GM21528 (cell line): Measurements from ENCODE around the gene ICAM1.
"Not testable (repeated sequence)": the region's sequence is repeated elsewhere in the genome, so short reads cannot be mapped to it uniquely, and the experiment has no call there.

ENCODE experiments used
- ATAC-seq: cut with Tn5 transposase; IDR thresholded peaks from one replicate; pipeline ENCODE4 v1.9.1; 2021; ENCODE audit warnings: mild to moderate bottlenecking, moderate library complexity; ENCODE audit not compliant: unreplicated experiment, low FRiP score

ICAM1 gene

DNA sequence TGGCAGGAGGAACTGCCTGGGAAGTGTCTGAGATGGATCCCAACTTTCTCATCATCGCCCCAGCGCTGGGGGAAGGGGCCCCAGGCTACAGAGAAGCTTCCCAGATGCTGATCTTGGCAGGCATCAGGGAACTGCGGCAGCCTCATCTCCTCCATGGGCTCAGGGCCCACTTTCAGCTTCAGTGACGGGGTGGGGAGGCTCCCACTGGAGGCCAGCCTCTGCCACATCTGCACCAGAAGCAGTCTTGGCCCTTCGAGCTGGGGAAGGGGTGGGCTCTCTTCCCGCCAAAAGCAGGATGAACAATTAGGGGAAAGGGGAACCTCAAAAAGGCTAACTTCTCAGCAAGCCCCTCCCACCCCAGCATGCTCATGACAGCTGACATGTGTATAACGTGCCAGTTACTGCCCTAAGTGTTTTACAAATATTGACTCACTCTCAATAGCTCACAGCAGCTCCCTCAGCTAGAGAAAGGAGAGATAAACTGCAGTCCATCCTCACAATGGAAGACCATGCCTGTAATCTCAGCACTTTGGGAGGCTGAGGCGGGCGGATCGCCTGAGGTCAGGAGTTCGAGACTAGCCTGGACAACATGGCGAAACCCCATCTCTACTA is 32.6 kb upstream of the ICAM1 start:
- no peak for ATAC-seq

DNA sequence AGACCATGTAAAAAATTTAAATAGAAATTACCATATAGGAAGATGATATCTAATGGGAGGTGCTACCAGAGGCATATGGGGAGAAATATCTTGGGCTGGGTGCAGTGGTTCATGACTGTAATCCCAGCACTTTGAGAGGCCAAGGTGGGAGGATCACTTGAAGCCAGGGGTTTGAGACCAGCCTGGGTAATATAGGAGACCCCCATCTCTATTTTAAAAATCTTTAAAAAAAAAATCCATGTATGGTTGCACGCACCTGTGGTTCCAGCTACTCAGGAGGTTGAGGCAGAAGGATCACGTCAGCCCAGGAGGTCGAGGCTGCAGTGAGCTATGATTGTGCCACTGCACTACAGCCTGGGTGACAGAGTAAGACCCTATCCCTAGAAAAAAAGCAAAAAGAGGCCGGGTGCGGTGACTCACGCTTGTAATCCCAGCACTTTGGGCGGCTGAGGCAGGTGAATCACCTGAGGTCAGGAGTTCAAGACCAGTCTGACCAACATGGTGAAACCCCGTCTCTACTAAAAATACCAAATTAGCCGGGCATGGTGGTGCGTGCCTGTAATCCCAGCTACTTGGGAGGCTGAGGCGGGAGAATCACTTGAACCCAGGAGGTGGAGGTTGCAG is 29.0 kb upstream of the ICAM1 start:
- not testable (repeated sequence) for ATAC-seq

DNA sequence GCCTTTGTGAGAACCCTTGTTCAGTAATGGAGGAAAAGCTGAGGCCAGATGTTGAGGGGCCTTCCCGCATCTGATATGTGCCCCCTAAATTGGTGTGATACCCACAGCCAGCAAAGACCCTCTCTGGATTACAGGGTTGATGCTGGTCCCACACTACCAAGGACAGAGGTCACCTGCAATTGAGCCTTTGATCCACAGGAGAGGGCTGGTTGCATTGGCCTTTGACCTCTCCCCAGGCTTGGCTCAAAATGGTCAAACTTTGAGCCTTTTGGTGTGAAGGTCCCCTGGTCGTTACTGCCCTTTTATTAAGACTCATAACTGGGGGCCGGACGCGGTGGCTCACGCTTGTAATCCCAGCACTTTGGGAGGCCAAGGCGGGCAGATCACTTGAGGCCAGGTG is 27.3 kb upstream of the ICAM1 start:
- no peak for ATAC-seq

DNA sequence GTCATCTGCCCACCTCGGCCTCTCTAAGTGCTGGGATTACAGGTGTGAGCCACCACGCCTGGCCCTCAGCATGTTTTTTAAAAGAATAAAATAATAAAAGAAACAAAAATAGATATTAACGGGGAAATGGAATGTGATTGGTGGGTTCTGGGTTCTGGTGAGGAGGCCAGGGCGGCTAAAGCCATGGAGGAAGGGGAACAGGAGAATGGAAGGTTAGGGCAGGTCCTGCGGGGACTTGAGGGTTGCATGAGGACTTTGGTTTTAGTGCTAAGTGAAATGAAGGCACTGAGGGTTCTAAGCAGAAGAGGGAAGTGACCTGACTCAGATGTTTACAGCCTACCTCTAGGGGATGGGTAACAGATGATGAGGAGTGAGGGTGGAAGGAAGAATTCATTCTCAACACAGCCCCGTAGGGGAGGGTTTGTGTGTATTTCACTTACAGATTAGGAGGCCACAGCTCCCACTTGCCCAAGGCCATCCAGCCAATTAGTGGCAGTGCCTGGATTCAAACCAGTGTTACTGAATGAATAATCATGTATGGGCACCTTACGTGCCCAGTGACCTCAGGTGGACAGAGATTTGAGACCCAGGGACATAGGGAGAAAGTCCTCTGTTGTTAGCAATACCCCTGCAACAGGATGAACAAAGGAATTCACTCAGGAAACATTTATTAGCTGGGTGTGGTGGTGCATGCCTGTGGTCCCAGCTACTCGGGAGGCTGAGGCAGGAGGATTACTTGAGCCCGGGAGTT is 25.6 kb upstream of the ICAM1 start:
- no peak for ATAC-seq

DNA sequence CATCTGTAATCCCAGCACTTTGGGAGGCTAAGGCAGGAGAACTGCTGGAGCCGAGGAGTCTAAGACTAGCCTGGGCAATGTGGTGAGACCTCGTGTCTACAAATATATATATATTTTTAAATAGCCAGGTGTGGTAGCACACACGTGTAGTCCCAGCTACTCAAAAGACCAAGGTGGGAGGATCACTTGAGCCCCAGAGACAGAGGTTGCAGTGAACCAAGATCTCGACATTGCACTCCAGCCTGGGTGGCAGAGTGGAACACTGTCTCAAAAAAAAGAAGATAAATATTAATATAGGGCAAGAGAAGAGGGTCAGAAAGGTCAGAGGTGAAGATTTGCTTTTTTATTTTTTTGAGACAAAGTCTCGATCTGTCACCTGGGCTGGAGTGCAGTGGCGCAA is 24.4 kb upstream of the ICAM1 start:
- ATAC-seq = no peak

DNA sequence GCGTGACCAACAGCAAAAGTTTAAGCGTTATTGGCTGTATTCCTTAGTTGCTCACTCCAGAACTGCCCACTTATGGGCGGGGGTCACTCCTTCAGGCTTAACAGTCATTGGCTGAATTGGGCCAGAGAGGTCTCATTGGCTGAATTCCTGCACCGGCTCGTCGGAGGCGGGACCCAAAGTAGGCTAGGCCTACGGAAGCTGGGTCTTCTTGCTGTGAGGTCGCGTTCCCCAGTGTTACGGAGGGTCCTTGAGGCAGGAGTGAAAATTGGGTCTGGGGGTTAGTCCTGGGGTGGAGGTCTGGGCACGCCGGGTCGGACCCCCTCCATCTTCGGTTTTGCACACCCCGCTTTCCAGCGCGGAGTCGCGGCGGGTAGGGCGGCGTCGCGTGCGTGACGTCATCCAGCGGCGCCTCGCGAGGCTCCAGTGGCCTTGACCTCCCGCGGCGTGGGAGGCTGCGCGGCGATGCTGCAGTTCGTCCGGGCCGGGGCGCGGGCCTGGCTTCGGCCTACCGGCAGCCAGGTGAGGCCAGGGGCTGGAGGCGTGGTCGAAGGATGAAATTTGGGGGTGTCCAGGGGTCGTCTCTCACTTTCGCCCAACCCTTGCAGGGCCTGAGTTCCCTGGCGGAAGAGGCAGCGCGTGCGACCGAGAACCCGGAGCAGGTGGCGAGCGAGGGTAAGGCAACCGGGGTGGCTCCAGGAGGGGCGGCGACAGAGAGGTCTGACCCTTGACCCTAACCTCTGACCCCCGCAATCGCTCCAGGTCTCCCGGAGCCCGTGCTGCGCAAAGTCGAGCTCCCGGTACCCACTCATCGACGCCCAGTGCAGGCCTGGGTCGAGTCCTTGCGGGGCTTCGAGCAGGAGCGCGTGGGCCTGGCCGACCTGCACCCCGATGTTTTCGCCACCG is 18.9 kb upstream of the ICAM1 start, which contains the start of gene MRPL4:
MRPL4 (plus strand) TSS at position 423 of the 903 bp plus-strand sequence; CDS start at position 463, 40 bp downstream.
- peak; percentile 83 for ATAC-seq

DNA sequence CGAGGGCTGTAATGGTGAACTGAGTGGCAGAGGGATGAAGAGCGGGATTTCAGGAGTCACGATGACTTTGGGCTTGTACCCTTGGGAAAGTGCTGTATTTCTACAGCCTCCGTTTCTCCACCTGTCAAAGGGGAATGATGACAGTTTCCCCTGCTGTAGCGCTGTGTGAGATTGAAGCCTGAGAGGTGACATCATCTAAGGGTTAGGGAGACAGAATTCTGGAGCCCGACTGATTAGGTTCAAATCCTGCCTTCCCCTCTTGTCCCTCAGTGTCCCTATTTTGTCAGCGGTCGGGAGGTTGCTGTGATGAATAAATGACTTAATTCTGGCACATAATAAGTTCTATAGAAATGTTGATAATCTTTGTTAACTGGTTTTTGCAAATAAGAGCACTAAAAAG is 18.2 kb upstream of the ICAM1 start:
- ATAC-seq = no peak

DNA sequence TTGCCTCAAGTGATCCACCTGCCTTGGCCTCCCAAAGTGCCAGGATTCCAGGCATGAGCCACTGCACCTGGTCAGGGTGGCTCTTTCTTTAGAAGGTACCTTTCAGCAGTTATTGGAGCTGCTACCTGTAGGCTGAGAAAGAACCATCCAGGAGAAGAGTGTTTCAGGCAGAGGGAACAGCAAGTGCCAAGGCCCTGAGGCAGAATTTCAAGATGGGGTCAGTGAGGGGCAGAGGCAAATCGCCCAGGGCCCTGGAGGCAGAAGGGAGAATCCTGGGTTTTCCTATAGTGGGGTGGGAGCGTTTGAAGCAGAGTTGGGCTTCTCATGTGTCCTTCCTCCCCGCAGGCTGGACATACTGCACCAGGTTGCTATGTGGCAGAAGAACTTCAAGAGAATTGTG is 16.7 kb upstream of the ICAM1 start:
- ATAC-seq = no peak

DNA sequence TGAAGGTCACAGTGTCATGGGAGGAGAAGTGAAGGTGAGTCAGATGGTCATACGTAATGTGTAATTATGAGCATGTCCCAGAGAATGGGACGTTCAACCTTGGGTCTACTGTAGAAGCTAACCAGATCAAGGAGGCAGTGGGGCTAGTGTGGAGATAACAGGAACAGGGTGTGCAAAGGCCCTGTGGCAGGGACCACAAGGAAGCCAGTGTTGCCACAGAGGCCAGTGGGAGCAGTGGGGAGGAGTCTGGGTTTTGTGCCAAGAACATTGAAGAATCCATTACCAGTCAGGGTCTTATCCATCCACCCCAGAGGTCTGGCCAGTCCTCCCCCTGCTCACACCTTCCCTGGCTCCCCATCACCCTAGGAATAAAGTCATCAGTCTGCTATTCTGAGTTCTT is 15.6 kb upstream of the ICAM1 start:
- no peak for ATAC-seq

DNA sequence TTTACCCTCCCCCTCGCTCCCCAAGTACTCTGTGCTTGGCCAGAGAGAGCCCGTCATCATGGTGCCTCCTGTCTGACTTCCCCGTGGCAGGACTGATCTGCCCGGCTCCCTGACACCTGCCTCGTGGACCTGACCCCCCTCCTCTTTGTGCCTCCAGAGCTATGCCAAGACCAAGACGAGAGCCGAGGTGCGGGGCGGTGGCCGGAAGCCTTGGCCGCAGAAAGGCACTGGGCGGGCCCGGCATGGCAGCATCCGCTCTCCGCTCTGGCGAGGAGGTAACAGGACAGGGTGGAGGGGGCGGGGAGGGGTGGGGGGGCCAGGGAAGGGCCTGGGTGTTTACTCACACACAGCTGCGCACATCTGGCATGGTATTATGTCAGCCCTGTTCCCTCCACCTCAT is 14.4 kb upstream of the ICAM1 start:
- no peak for ATAC-seq

DNA sequence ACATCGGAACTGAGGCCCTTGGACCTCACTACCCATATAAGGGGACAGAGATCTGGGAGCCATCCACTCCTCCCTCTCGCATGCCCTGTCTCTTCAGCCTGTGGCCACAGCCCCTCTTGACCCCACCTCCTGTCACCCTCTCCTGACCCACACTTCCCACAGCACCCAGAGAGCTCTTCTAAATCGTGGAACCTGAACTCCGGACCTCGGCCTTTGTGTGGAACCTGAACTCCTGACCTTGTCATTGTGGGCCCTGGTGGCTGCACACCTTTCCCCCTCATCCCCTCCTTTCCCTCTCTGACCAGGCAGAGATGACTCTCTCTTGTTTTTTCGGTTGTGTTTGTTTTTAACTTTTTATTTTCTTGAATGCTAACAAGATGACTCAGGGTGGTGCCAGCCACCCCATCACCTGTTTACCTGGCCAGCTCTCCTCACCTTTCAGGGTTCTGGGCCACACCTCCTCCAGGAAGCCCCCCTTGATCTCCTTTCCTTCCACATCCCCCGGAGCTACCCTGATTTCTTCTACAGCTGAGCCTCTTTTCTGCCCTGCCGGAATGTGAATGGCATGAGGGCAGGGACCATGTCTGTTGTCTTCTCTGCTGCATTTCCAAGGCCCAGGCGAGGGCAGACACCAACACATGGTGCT is 13.8 kb upstream of the ICAM1 start:
- ATAC-seq = no peak

DNA sequence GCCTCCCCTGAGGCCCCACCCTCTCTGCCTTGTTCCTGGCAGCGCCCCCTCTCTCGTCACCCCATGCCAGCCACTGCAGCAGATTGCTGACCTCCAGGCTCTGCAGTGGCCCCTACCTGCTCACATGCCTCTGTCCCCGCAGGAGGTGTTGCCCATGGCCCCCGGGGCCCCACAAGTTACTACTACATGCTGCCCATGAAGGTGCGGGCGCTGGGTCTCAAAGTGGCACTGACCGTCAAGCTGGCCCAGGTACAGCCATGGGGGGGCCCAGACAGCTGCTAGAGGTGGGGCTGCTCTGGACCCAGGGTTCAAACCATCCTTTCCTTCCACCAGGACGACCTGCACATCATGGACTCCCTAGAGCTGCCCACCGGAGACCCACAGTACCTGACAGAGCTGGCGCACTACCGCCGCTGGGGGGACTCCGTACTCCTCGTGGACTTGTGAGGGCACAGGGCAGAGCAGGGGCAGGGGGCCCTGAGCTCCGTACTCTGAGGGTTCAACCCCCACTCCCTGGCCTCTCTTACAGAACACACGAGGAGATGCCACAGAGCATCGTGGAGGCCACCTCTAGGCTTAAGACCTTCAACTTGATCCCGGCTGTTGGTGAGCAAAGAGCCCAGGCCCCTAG is 12.7 kb upstream of the ICAM1 start:
- no peak for ATAC-seq

DNA sequence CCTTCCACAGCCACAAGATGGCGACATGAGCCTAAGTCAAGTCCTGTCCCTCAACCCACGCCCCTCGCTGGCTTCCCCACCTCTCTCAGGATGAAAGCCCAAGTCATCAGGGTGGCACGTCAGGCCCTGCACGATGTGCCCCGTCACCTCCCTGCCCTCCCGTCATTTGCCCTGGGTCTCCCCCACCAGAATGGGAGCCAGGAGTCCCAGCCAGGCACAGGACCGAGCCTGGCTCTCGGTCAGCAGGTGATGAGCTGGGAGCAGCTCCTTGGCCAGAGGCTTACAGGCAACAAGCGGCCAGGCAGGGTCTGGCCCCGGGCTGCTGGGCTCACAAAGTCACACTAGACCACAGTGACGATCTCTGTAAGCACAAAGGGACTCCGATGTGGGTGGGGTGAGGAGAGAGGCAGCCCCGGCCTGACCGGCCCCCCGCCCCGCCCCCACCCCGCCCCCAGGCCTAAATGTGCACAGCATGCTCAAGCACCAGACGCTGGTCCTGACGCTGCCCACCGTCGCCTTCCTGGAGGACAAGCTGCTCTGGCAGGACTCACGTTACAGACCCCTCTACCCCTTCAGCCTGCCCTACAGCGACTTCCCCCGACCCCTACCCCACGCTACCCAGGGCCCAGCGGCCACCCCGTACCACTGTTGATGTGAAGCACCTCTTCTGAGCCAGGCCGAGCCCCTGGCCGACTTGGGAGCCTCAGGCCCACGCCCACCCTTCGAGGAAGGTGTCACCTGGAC is 11.6 kb upstream of the ICAM1 start:
- ATAC-seq = no peak

DNA sequence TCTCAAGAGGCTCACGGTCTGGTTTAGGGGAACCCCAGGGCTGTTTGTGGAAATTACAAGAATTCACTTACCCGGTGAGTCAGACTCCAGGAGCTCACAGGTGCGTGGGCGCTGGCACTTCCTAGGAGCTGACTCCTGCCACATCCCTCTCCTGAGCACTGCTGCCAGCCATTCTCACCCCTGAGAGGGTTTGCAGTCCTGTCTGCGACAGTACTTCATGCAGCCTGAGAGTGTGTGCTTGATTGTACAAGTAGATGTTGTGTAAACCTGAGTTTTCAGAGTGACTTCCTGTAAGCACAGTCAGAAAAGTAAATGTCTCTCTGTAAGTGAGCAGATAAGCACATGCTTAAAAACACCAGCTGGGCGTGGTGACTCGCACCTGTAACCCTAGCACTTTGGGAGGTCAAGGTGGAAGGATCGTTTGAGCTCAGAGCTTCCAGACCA is 10.8 kb upstream of the ICAM1 start:
- no peak for ATAC-seq

DNA sequence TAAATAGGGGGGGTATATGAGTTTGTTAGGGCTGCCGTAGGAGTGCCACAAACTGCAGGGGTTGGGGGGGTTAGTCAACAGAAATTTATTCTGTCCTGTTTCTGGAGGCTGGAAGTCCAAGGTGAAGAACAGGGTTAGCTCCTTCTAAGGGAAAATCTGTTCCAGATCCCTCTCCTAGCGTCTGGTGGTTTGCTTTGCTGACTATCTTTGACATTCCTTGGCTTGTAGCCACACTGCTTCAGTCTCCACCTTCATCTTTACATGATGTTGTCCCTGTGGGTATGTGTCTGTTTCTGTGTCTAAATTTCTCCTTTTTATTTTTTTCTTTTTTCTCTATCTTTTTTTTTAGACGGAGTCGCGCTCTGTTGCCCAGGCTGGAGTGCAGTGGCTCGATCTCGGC is 8.1 kb upstream of the ICAM1 start:
- ATAC-seq = no peak

DNA sequence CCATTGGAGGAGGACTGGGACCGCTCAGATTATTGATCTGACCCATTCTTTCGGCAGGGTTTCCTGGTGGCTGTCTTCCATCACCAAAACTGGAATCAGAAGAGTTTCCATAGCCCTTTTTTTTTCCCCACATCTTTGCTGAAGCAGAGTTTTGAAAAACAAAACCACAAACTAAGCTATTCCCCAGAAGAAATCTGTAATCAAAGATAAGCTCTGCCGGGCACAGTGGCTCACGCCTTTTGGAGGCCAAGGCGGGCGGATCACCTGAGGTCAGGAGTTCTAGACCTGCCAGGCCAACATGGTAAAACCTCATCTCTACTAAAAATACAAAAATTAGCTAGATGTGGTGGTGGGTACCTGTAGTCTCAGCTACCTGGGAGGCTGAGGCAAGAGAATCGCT is 4.2 kb upstream of the ICAM1 start:
- no peak for ATAC-seq

DNA sequence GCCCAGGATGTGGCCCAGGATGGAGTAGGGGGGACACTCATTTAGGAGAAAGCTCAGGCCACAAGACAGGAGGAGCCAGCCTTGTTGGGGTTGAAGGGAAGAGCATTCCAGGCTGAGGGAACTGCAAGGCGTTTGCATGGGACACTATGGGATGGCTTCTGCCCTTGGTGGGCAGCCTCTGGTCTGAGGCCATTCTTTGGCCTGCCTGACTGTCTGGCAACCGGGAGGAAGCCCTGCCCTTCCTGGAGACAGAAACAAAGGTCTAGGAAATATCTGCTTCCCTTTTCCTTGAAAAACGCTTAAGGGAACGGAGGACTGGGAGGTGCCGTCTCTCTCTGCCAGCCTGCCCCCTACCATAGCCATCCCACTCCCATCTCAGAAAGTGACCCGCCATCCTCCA is 2.8 kb upstream of the ICAM1 start:
- no peak for ATAC-seq

DNA sequence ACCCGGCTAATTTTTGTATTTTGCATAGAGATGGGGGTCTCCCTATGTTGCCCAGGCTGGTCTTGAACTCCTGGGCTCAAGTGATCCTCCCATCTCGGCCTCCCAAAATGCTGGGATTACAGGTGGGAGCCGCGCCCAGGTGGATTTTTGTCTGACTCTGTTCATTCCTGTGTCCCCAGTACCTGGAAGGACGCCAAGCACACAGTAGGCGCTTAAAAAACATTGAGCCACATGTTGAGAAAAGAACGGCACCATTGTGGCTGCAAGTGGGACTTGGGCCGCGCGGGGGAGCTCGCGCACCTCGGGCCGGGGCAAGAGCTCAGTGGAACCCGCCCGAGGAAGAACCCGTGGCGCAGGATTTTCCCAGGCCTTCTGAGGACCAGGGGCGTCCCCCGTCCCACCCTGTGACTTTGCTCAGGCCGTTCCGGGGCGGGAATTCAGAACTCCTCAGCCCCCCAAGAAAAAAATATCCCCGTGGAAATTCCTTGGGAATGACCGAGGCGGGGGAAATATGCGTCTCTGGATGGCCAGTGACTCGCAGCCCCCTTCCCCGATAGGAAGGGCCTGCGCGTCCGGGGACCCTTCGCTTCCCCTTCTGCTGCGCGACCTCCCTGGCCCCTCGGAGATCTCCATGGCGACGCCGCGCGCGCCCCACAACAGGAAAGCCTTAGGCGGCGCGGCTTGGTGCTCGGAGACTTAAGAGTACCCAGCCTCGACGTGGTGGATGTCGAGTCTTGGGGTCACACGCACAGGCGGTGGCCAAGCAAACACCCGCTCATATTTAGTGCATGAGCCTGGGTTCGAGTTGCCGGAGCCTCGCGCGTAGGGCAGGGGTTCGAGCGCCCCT is 1.4 kb upstream of the ICAM1 start:
- peak; percentile 42 for ATAC-seq
